ENCODE measurements around the gene CPAMD8. TPM values are rescaled to one million over a fixed set of nuclear protein-coding genes. Genes with fewer than 3 reads are reported as not detected.

Gene CPAMD8
- total and polyA plus RNA-seq, 2 of the 8 experiments (the other 6 are each of a cell fraction or from before 2014, with no cell fraction given), result 6.1 to 9.2 TPM

DNA sequence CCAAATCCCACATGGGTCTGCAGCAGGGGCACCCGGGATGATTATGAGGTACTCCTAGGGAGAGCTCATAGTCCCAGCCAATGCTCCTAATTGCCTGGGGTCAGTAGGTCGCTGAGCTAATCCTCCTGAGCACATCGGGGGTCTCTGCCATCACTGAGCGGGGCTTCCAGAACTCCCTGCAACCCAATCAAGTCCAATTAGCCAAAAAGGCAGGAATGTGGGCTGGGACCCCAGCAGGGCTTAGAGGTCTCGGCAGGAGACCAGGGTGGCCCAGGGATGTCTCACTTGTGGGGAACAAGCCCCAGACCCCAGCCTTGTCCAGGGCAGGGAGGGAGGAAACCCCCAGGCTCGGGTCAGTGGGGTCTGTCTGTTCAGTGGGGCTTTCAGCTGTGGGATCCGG lies 17.1 kb upstream of the CPAMD8 start (continued):
- TF ChIP-seq, protein P1, sequence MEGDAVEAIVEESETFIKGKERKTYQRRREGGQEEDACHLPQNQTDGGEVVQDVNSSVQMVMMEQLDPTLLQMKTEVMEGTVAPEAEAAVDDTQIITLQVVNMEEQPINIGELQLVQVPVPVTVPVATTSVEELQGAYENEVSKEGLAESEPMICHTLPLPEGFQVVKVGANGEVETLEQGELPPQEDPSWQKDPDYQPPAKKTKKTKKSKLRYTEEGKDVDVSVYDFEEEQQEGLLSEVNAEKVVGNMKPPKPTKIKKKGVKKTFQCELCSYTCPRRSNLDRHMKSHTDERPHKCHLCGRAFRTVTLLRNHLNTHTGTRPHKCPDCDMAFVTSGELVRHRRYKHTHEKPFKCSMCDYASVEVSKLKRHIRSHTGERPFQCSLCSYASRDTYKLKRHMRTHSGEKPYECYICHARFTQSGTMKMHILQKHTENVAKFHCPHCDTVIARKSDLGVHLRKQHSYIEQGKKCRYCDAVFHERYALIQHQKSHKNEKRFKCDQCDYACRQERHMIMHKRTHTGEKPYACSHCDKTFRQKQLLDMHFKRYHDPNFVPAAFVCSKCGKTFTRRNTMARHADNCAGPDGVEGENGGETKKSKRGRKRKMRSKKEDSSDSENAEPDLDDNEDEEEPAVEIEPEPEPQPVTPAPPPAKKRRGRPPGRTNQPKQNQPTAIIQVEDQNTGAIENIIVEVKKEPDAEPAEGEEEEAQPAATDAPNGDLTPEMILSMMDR (IDR thresholded peaks at IDR 0.05; ENCODE audit: control extremely low read depth in 1 of 3, insufficient read depth in 1 of 3, low read depth in 1 of 3, low read length in 3 of 3), result no peak

All from H1 (cell line).